GM12878 (cell line): ENCODE results near the gene MYDGF. TPM values are rescaled to one million over a fixed set of nuclear protein-coding genes. Genes with fewer than 3 reads are reported as not detected.

Experiments
- ATAC-seq: fragments of 200-7000 bp; cut with Tn5 transposase; 3 replicates; pipeline ENCODE4 v1.9.1; 2020; ENCODE audit warnings: mild to moderate bottlenecking, moderate library complexity
- BruUV-seq: library from RNA; stranded (reverse); fragments of 400-500 nt; replicated peaks from 2 replicates; lab custom pipeline; 2021; lab: Mats Ljungman, UMichigan
- CTCF ChIA-PET: fragments of 300-600 bp; sonication (Branson Sonifier 250); formaldehyde crosslinking; extraction: SDS; loops from one replicate; lab custom pipeline; 2021; ENCODE audit warnings: inconsistent platforms; lab: Yijun Ruan, JAX
- POLR2A ChIA-PET: fragments of 350-600 bp; formaldehyde crosslinking; extraction: SDS; loops from one replicate; lab custom pipeline; 2021; ENCODE audit warnings: inconsistent platforms; lab: Charles Lee
- RAD21 ChIA-PET: fragments of 300-600 bp; sonication (Branson Sonifier 250); formaldehyde crosslinking; loops from one replicate; lab custom pipeline; 2023; ENCODE audit warnings: antibody characterized with exemption; ENCODE audit not compliant: unreplicated experiment; lab: Charles Lee
- SMC1A ChIA-PET: fragments of 300-600 bp; sonication (Branson Sonifier 250); formaldehyde crosslinking; loops from one replicate; lab custom pipeline; 2023; ENCODE audit not compliant: unreplicated experiment, uncharacterized antibody; lab: Charles Lee
- DNase-seq: peaks from one replicate; pipeline ENCODE4 v3.0.0-alpha.2; 2011; ENCODE audit warnings: low read depth, low spot score
- FAIRE-seq: peaks from 3 replicates; lab custom pipeline; 2011; peaks lifted over from hg19 to GRCh38; lab: Jason Lieb, UNC
- H2AFZ ChIP-seq: 2 replicates; pipeline ENCODE4 v1.6.0; 2011; ENCODE audit warnings: low read depth, low read length, control low read depth; ENCODE audit not compliant: control insufficient read depth
- H3K27ac ChIP-seq: 2 replicates; pipeline ENCODE4 v1.5.1; 2011; ENCODE audit warnings: control low read depth; ENCODE audit not compliant: control insufficient read depth, insufficient read depth
- H3K27me3 ChIP-seq, 2 experiments: replicated peaks in 1 of 2; 2 replicates each; pipeline versions ENCODE4 v1.6.0 to v1.6.1; 2011; ENCODE audit warnings: low read length in 1 of 2; ENCODE audit not compliant: control insufficient read depth in 2 of 2, insufficient read depth in 2 of 2
- H3K36me3 ChIP-seq, 2 experiments: 2 replicates each; pipeline ENCODE4 v1.5.1; 2011; ENCODE audit warnings: low read length in 1 of 2; ENCODE audit not compliant: control insufficient read depth in 2 of 2, insufficient read depth in 2 of 2
- H3K4me1 ChIP-seq: 2 replicates; pipeline ENCODE4 v1.6.1; 2011; ENCODE audit warnings: mild to moderate bottlenecking, low read length, moderate library complexity, mixed read lengths; ENCODE audit not compliant: control insufficient read depth, insufficient read depth
- H3K4me2 ChIP-seq: 2 replicates; pipeline ENCODE4 v1.6.0; 2011; ENCODE audit warnings: control low read depth; ENCODE audit not compliant: control insufficient read depth, insufficient read depth
- H3K4me3 ChIP-seq: fragments of 200-600 bp; sonication (generic); 2 replicates; pipeline ENCODE4 v1.5.1; 2016
- H3K79me2 ChIP-seq: 2 replicates; pipeline ENCODE4 v1.6.0; 2011; ENCODE audit warnings: low read length; ENCODE audit not compliant: control insufficient read depth, insufficient read depth
- H3K9ac ChIP-seq: 2 replicates; pipeline ENCODE4 v1.8.0; 2011; ENCODE audit warnings: low read length, control low read depth, mixed read lengths; ENCODE audit not compliant: control insufficient read depth, insufficient read depth
- H3K9me3 ChIP-seq: replicated peaks from 3 replicates; pipeline ENCODE4 v1.5.1; 2011; ENCODE audit warnings: mild to moderate bottlenecking, low read length; ENCODE audit not compliant: control insufficient read depth, insufficient read depth
- H4K20me1 ChIP-seq: 2 replicates; pipeline ENCODE4 v1.6.0; 2011; ENCODE audit not compliant: control insufficient read depth, insufficient read depth
- BCLAF1 ChIP-seq: fragments of 450-650 bp; IDR thresholded peaks from 2 replicates; pipeline ENCODE4 v1.6.1; 2017; ENCODE audit warnings: antibody characterized with exemption, mild to moderate bottlenecking, moderate library complexity
- NKRF ChIP-seq: fragments of 450-650 bp; conservative IDR thresholded peaks from 2 replicates; pipeline ENCODE4 v1.6.1; 2017; ENCODE audit warnings: mild to moderate bottlenecking, moderate library complexity
- WGBS: methylation state at CpG from one replicate; pipeline ENCODE4 v1.1.6; 2016; ENCODE audit warnings: low lambda C conversion rate; ENCODE audit not compliant: insufficient replicate concordance, insufficient coverage; ENCODE audit errors: missing lambda C conversion rate; 5-methylcytosine and 5-hydroxymethylcytosine counted together
- in situ Hi-C: fragments of 300-500 bp; cut with MboI; formaldehyde crosslinking; loops from 9 replicates; pipeline ENCODE4 v1.14.3; 2018; ENCODE audit warnings: mixed read lengths
- intact Hi-C: fragments of 100-400 bp; cut with micrococcal nuclease; formaldehyde crosslinking; loops from one replicate; pipeline ENCODE4 v1.14.2; 2022; ENCODE audit not compliant: unreplicated experiment
- polyA plus RNA-seq, 11 experiments: library from polyadenylated mRNA; depleted of rRNA in 4 of 11; unstranded in 6 of 11; stranded (reverse) in 5 of 11; fragments of >200 nt; fragmentation: Nextera tagmentation in 4 of 11; fragmentation: Illumina TruSeq in 1 of 11; extraction: Ambion mirVana in 4 of 11; extraction: Trizol in 1 of 11; gene quantifications; 1 replicate in 1 of 11; 2 replicates in 10 of 11; pipeline versions ENCODE4 v1.2.1 to v1.2.3, GENCODE V29; 2011 to 2016; ENCODE audit warnings: inconsistent platforms in 2 of 11, missing spikeins in 2 of 11, low read depth in 1 of 11
- total RNA-seq, 4 experiments: library from RNA; depleted of rRNA in 3 of 4; stranded (reverse); fragments of >200 nt in 3 of 4; fragmentation: Illumina TruSeq in 1 of 4; extraction: Trizol in 1 of 4; gene quantifications; 2 replicates each; pipeline versions ENCODE4 v1.2.1 to v1.2.3, GENCODE V29; 2013 to 2021

The MYDGF gene
- total and polyA plus RNA-seq, 10 of the 15 experiments (the other 5 are each of a cell fraction or from before 2014, with no cell fraction given): 2.3 to 196 (median 57.5) TPM

GRCh38 chr19:4702764-4703163, 32.6 kb upstream of the MYDGF start:
- H3K9ac ChIP-seq: no peak overlapping the region
- ATAC-seq (no peak), DNase-seq (no peak), FAIRE-seq (no peak)
- POLR2A ChIA-PET: no interaction called here
- H4K20me1 ChIP-seq: no peaks in the 10 kb centered on the region
- no peaks in the 10 kb centered on the region for H3K4me1 ChIP-seq
- peaks cover 14 to 29% of the 10 kb centered on the region in 2 experiments; a peak in 3 of 4 replicates for H3K36me3 ChIP-seq
- H3K9me3 ChIP-seq: no peaks in the 10 kb centered on the region
- CTCF ChIA-PET: no interaction called here
- in situ Hi-C loops: no loop called here
- H2AFZ ChIP-seq: no peak overlapping the region
- no peak for TF ChIP-seq BCLAF1
- no peak for TF ChIP-seq NKRF
- intact Hi-C loops: no loop called here
- no peak overlapping the region for H3K4me2 ChIP-seq
- H3K4me3 ChIP-seq: no peak overlapping the region
- 83% methylated on average over 11 of the region's 11 CpGs for WGBS
- H3K27ac ChIP-seq: no peak overlapping the region
- no peaks in the 10 kb centered on the region for H3K79me2 ChIP-seq
- SMC1A ChIA-PET: no interaction called here
- no peaks in the 10 kb centered on the region for H3K27me3 ChIP-seq
- BruUV-seq: no TSS peak
- RAD21 ChIA-PET: no interaction called here
